K562 (cell line): ENCODE measurements around the gene YWHAB. TPM values are rescaled to one million over a fixed set of nuclear protein-coding genes. Genes with fewer than 3 reads are reported as not detected.
A peak's percentile ranks its signal among the peaks of the same experiment; 100 is the strongest.

Experiments used
- CGGBP1 ChIP-seq: fragments of 250-450 bp; sonication (Bioruptor Pico); IDR thresholded peaks from 2 replicates; pipeline ENCODE4 v1.9.0; 2021; ENCODE audit warnings: mild to moderate bottlenecking
- CHCHD3 ChIP-seq: fragments of 250-450 bp; sonication (Bioruptor Pico); IDR thresholded peaks from 2 replicates; pipeline ENCODE4 v2.1.2; 2022; ENCODE audit warnings: mild to moderate bottlenecking
- HDAC6 ChIP-seq: IDR thresholded peaks from 2 replicates; pipeline ENCODE4 v1.6.1; 2012; ENCODE audit warnings: low read depth, mild to moderate bottlenecking, control low read depth, inconsistent platforms, low read length, moderate library complexity
- ILK ChIP-seq: fragments of 450-650 bp; IDR thresholded peaks from 2 replicates; pipeline ENCODE4 v1.6.1; 2016; ENCODE audit warnings: missing genetic modification characterization, low read depth, mild to moderate bottlenecking, missing compliant biosample characterization, moderate library complexity, borderline replicate concordance
- MAX ChIP-seq: sonication (generic); formaldehyde crosslinking; IDR thresholded peaks from 2 replicates; pipeline ENCODE4 v1.9.0; 2022; ENCODE audit warnings: mild to moderate bottlenecking, missing genetic modification reagents
- NCOA1 ChIP-seq: fragments of 450-650 bp; IDR thresholded peaks from 2 replicates; pipeline ENCODE4 v1.6.1; 2016; ENCODE audit warnings: low read depth
- SAFB ChIP-seq: fragments of 200-400 bp; formaldehyde crosslinking; IDR thresholded peaks from 2 replicates; pipeline ENCODE4 v1.6.1; 2017; ENCODE audit warnings: low read depth, low read length, borderline replicate concordance
- SP1 ChIP-seq: sonication (generic); formaldehyde crosslinking; IDR thresholded peaks from 2 replicates; pipeline ENCODE4 v1.8.1; 2022; ENCODE audit warnings: mild to moderate bottlenecking, missing genetic modification reagents
- UBTF ChIP-seq, 2 experiments: IDR thresholded peaks; 2 replicates each; pipeline ENCODE4 v1.6.1; 2012; ENCODE audit warnings: improper control_type of control experiment in 2 of 2, low read depth in 2 of 2, low read length in 2 of 2, borderline replicate concordance in 1 of 2
- USF2 ChIP-seq: sonication (generic); formaldehyde crosslinking; IDR thresholded peaks from 2 replicates; pipeline ENCODE4 v1.5.0; 2020; ENCODE audit warnings: missing genetic modification reagents
- ZNF165 ChIP-seq: fragments of 250-450 bp; sonication (Bioruptor Pico); IDR thresholded peaks from 2 replicates; pipeline ENCODE4 v1.4.0; 2020; ENCODE audit warnings: borderline replicate concordance
- ZNF785 ChIP-seq: fragments of 250-450 bp; sonication (Bioruptor Pico); IDR thresholded peaks from 2 replicates; pipeline ENCODE4 v1.4.0; 2020; ENCODE audit warnings: mild to moderate bottlenecking
- polyA plus RNA-seq, 8 experiments: library from polyadenylated mRNA; depleted of rRNA in 4 of 8; stranded (reverse) in 5 of 8; unstranded in 3 of 8; fragments of >200 nt; fragmentation: Nextera tagmentation in 2 of 8; fragmentation: Illumina TruSeq in 1 of 8; extraction: Ambion mirVana in 2 of 8; extraction: Trizol in 1 of 8; gene quantifications; 2 replicates each; pipeline versions ENCODE4 v1.2.1 to v1.2.3, GENCODE V29; 2011 to 2014; ENCODE audit warnings: inconsistent platforms in 1 of 8, missing spikeins in 1 of 8
- total RNA-seq, 7 experiments: library from RNA; depleted of rRNA in 6 of 7; stranded (reverse); fragments of >200 nt in 6 of 7; fragmentation: Illumina TruSeq in 2 of 7; extraction: Trizol in 2 of 7; gene quantifications; 2 replicates each; pipeline versions ENCODE4 v1.2.1 to v1.2.3, GENCODE V29; 2011 to 2021; ENCODE audit warnings: low replicate concordance in 1 of 7
- TF ChIP-seq, protein P1 (sequence below): IDR thresholded peaks from 3 replicates; pipeline ENCODE4 v1.6.1; 2011; ENCODE audit warnings: borderline replicate concordance, mild to moderate bottlenecking, moderate library complexity; ENCODE audit not compliant: insufficient read length; ENCODE audit errors: extremely low read depth
- TF ChIP-seq, protein P2 (sequence below), 2 experiments: fragments of 450-650 bp in 1 of 2; sonication (generic) in 1 of 2; formaldehyde crosslinking; conservative IDR thresholded peaks; 2 replicates each; pipeline versions ENCODE4 v1.4.0 to v1.8.1; 2020 to 2022; ENCODE audit warnings: mild to moderate bottlenecking in 1 of 2, missing genetic modification reagents in 1 of 2

YWHAB gene
- total and polyA plus RNA-seq, 9 of the 15 experiments (the other 6 are each of a cell fraction or from before 2014, with no cell fraction given), result 60.6 to 185 (median 96.1) TPM

DNA sequence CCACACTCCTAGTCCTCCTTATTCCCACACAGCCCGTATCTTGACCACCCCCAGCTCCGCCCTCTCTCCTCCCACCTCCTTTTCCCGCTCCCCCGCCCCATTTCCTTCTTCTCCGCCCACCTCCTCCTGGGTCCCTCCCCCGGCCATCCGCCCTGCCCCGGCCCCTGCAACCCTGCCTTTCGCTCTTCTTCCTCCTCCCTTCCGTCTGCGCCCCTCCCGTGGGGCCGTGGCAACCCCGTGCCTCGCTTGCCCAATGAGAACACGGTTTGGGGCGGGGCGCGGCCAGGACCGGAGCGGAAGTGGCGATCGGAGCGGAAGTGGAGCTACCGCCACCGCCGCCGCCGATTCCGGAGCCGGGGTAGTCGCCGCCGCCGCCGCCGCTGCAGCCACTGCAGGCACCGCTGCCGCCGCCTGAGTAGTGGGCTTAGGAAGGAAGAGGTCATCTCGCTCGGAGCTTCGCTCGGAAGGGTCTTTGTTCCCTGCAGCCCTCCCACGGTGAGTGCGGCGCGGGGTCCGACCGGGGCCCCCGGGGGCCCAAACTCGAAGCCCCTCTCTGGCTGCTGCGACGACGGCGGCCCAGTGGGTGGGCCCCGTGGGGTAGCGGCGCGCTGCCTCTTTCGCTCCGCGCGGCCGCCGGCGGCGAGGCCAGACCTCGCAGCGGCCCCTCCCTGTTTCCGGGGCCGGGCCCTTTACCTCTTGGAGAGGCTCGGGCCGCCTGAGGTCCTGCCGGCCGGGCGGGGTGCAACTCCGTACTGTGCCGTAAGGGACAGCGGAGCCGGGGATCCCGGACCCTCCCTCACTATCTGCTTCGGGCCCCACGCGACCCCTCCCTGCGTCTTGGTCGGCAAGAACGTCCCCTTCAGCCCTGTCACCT is at the start of gene YWHAB (continued):
- TF ChIP-seq ZNF785 (CRISPR knock-in tag), result no peak
- TF ChIP-seq, protein P1, sequence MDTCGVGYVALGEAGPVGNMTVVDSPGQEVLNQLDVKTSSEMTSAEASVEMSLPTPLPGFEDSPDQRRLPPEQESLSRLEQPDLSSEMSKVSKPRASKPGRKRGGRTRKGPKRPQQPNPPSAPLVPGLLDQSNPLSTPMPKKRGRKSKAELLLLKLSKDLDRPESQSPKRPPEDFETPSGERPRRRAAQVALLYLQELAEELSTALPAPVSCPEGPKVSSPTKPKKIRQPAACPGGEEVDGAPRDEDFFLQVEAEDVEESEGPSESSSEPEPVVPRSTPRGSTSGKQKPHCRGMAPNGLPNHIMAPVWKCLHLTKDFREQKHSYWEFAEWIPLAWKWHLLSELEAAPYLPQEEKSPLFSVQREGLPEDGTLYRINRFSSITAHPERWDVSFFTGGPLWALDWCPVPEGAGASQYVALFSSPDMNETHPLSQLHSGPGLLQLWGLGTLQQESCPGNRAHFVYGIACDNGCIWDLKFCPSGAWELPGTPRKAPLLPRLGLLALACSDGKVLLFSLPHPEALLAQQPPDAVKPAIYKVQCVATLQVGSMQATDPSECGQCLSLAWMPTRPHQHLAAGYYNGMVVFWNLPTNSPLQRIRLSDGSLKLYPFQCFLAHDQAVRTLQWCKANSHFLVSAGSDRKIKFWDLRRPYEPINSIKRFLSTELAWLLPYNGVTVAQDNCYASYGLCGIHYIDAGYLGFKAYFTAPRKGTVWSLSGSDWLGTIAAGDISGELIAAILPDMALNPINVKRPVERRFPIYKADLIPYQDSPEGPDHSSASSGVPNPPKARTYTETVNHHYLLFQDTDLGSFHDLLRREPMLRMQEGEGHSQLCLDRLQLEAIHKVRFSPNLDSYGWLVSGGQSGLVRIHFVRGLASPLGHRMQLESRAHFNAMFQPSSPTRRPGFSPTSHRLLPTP, result no peak
- TF ChIP-seq SAFB, result 0 out of 2 replicates have a peak, but pooled peaks have one; percentile 17
- peak; percentile 58 for TF ChIP-seq SP1 (CRISPR knock-in tag)
- TF ChIP-seq NCOA1, result 0 out of 2 replicates have a peak, but pooled peaks have one; percentile 14
- peak; percentile 90 for TF ChIP-seq USF2
- no peak for TF ChIP-seq ILK (tag)
- no peak for TF ChIP-seq ZNF165
- TF ChIP-seq MAX, result no peak
- peak; percentile 77 to 91; a peak in 3 of 4 replicates for TF ChIP-seq UBTF (IDR thresholded peaks at IDR 0.05; ENCODE audit: borderline replicate concordance in 1 of 2, low read depth in 2 of 2, low read length in 2 of 2)
- TF ChIP-seq CHCHD3 (CRISPR knock-in tag), result no peak
- peak; percentile 92; the same call in 1 of the 2 replicates for TF ChIP-seq CGGBP1 (CRISPR knock-in tag)
- TF ChIP-seq HDAC6, result no peak
- TF ChIP-seq, protein P2, sequence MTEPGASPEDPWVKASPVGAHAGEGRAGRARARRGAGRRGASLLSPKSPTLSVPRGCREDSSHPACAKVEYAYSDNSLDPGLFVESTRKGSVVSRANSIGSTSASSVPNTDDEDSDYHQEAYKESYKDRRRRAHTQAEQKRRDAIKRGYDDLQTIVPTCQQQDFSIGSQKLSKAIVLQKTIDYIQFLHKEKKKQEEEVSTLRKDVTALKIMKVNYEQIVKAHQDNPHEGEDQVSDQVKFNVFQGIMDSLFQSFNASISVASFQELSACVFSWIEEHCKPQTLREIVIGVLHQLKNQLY (CRISPR knock-in tag; conservative IDR thresholded peaks at IDR 0.05), result 0 out of 4 replicates have a peak, but pooled peaks of 1 of the 2 experiments have one; percentile 82
